Neural progenitor cell (in vitro differentiated cells): ENCODE measurements around the gene RERE. TPM values are rescaled to one million over a fixed set of nuclear protein-coding genes. Genes with fewer than 3 reads are reported as not detected.
A peak's percentile ranks its signal among the peaks of the same experiment; 100 is the strongest.

Experiments
- DNase-seq: peaks from one replicate; pipeline ENCODE4 v3.0.0-alpha.2; 2016; ENCODE audit warnings: low spot score
- H2AFZ ChIP-seq: fragments of 200-600 bp; sonication (generic); replicated peaks from 2 replicates; pipeline ENCODE4 v1.6.1; 2016; ENCODE audit warnings: antibody characterized with exemption
- H3F3A ChIP-seq: fragments of 200-600 bp; sonication (generic); 2 replicates; pipeline ENCODE4 v1.6.1; 2016; ENCODE audit warnings: antibody characterized with exemption, low read depth
- H3K27ac ChIP-seq: fragments of 200-600 bp; sonication (generic); 2 replicates; pipeline ENCODE4 v1.5.1; 2016; ENCODE audit warnings: mild to moderate bottlenecking
- H3K27me3 ChIP-seq: fragments of 200-600 bp; sonication (generic); 2 replicates; pipeline ENCODE4 v1.6.1; 2016; ENCODE audit warnings: mild to moderate bottlenecking, moderate library complexity
- H3K36me3 ChIP-seq: fragments of 200-600 bp; sonication (generic); 2 replicates; pipeline ENCODE4 v1.5.1; 2016
- H3K4me1 ChIP-seq: fragments of 200-600 bp; sonication (generic); 2 replicates; pipeline ENCODE4 v1.6.1; 2016; ENCODE audit warnings: mixed run types
- H3K4me2 ChIP-seq: fragments of 200-600 bp; sonication (generic); 2 replicates; pipeline ENCODE4 v1.6.1; 2016
- H3K4me3 ChIP-seq: fragments of 200-600 bp; sonication (generic); 2 replicates; pipeline ENCODE4 v1.5.1; 2016
- H3K79me2 ChIP-seq: fragments of 200-600 bp; sonication (generic); 2 replicates; pipeline ENCODE4 v1.6.1; 2016; ENCODE audit warnings: low read depth
- H3K9ac ChIP-seq: fragments of 200-600 bp; sonication (generic); 2 replicates; pipeline ENCODE4 v1.6.1; 2016
- H3K9me3 ChIP-seq: fragments of 200-600 bp; sonication (generic); 2 replicates; pipeline ENCODE4 v1.5.1; 2016; ENCODE audit warnings: low read depth
- H4K20me1 ChIP-seq: fragments of 200-600 bp; sonication (generic); 2 replicates; pipeline ENCODE4 v1.6.1; 2016; ENCODE audit warnings: low read depth
- H3K27ac Mint-ChIP-seq: 3 replicates; pipeline ENCODE4 v1.8.0; 2021; ENCODE audit warnings: mixed read lengths
- H3K27me3 Mint-ChIP-seq: 2 replicates; pipeline ENCODE4 v1.8.0; 2022; ENCODE audit warnings: low read depth, mild to moderate bottlenecking, inconsistent platforms, moderate library complexity, mixed read lengths; ENCODE audit not compliant: insufficient read depth
- H3K36me3 Mint-ChIP-seq: 3 replicates; pipeline ENCODE4 v1.8.0; 2021; ENCODE audit warnings: mixed read lengths
- H3K4me1 Mint-ChIP-seq: 3 replicates; pipeline ENCODE4 v1.8.0; 2021; ENCODE audit warnings: mixed read lengths
- H3K4me3 Mint-ChIP-seq: 3 replicates; pipeline ENCODE4 v1.8.0; 2021; ENCODE audit warnings: mild to moderate bottlenecking, moderate library complexity, mixed read lengths
- H3K9me3 Mint-ChIP-seq: 3 replicates; pipeline ENCODE4 v1.8.0; 2020; ENCODE audit warnings: mixed read lengths
- EZH2 ChIP-seq: fragments of 200-600 bp; sonication (generic); IDR thresholded peaks from 2 replicates; pipeline ENCODE4 v1.6.1; 2017; ENCODE audit warnings: antibody characterized with exemption, mild to moderate bottlenecking, moderate library complexity
- EZH2phosphoT487 ChIP-seq: fragments of 200-600 bp; sonication (generic); IDR thresholded peaks from 2 replicates; pipeline ENCODE4 v1.6.1; 2017; ENCODE audit warnings: antibody characterized with exemption
- total RNA-seq: library from RNA; depleted of rRNA; stranded (reverse); fragments of >200 nt; gene quantifications from 2 replicates; pipeline ENCODE4 v1.2.3, GENCODE V29; 2015; ENCODE audit warnings: low replicate concordance
- TF ChIP-seq, protein P1 (sequence below): fragments of 200-600 bp; sonication (generic); IDR thresholded peaks from 2 replicates; pipeline ENCODE4 v1.5.1; 2017; ENCODE audit warnings: antibody characterized with exemption, mild to moderate bottlenecking

Gene RERE
- total RNA-seq, 1 donor from 2014 or later, result 29.8 TPM

DNA sequence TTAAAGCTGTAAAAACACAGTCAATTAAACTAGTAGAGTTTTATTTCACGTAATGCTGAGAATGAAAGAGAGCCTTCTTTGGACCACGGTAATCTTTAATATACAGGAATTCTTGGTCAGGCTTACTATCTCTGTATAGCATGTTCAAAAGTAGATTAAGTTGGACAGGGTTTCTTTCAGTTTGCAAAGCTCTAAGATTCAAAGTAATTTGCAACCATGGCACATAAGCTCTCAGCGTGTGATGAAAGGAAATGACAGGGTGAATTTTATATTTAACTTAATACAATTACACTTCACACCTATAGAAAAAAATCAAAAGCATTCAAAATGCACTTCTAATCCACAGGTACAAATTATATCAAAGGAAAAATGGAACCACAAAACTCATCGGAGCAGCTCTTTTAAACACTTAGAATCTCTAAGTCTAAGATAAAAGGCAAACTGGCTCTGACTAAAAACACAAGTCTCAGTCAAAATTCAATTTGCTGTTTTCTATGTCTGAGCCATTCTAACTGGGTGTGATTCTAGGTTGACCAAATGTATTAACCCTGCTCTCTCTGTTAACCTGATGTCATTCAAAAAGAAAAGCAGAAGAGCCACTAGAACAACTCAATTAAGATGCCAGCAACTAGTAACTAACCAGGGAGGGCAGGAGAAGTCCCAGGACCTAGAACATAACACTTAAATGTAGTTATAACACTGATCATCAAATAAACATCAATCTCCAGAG is 147.7 kb downstream of the RERE start:
- Histone ChIP-seq H3K4me2 (peak overlapping the region; percentile 59), H3K79me2 (peaks cover 100% of the 10 kb centered on the region), H3F3A (peaks cover 20% of the 10 kb centered on the region), H4K20me1 (peaks cover 98% of the 10 kb centered on the region), H3K27ac (no peak overlapping the region), H3K27me3 (no peaks in the 10 kb centered on the region), H3K4me3 (no peak overlapping the region), H3K9ac (no peak overlapping the region), H3K9me3 (no peaks in the 10 kb centered on the region), H3K36me3 (no peaks in the 10 kb centered on the region), H2AFZ (no peak overlapping the region), H3K4me1 (peaks cover 46% of the 10 kb centered on the region)
- H3K36me3 Mint-ChIP-seq, result no peaks in the 10 kb centered on the region
- no peak for DNase-seq
- H3K9me3 Mint-ChIP-seq, result no peaks in the 10 kb centered on the region
- TF ChIP-seq, protein P1, sequence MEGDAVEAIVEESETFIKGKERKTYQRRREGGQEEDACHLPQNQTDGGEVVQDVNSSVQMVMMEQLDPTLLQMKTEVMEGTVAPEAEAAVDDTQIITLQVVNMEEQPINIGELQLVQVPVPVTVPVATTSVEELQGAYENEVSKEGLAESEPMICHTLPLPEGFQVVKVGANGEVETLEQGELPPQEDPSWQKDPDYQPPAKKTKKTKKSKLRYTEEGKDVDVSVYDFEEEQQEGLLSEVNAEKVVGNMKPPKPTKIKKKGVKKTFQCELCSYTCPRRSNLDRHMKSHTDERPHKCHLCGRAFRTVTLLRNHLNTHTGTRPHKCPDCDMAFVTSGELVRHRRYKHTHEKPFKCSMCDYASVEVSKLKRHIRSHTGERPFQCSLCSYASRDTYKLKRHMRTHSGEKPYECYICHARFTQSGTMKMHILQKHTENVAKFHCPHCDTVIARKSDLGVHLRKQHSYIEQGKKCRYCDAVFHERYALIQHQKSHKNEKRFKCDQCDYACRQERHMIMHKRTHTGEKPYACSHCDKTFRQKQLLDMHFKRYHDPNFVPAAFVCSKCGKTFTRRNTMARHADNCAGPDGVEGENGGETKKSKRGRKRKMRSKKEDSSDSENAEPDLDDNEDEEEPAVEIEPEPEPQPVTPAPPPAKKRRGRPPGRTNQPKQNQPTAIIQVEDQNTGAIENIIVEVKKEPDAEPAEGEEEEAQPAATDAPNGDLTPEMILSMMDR, result no peak
- TF ChIP-seq EZH2phosphoT487, result no peak
- no peak for TF ChIP-seq EZH2
- H3K4me3 Mint-ChIP-seq, result no peak overlapping the region
- H3K4me1 Mint-ChIP-seq, result peaks cover 70% of the 10 kb centered on the region
- H3K27me3 Mint-ChIP-seq, result peaks cover 2% of the 10 kb centered on the region
- H3K27ac Mint-ChIP-seq, result peak overlapping the region; percentile 44

DNA sequence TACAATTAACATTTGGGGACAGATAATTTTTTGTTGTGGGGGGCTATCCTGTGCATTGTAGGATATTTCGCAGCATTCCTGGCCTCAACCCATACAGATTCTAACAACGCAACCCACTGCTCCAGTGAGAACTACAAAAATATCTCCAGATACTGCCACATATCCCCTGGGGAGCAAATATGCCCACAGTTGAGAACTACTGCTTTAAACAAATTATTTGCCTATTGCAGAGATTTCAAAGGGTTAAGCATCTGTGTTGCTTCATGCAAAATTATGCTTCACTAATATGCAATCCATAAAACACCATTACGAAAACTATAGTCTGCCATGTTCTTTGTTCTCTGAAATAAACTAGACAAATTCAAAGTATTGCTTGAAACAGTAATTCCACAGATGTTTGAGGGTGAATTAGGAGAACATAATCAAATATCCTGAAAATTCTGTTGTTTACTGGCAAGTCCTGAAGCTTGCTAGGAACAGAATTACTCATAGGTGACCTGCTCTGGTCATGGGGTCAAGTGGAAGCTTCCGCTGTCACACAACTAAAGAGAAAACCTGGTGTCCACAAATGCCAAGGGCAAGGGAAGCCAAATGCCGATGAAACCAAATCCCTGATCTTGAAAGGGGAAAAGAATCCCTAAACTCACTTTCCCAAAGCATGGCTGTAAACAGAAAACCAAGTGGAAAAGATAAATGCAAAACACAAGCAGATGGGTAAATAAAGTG is 149.4 kb downstream of the RERE start:
- no peak overlapping the region for H2AFZ ChIP-seq
- Mint-ChIP-seq H3K4me3 (no peak overlapping the region), H3K4me1 (peaks cover 60% of the 10 kb centered on the region), H3K27ac (peak overlapping the region; percentile 71), H3K36me3 (no peaks in the 10 kb centered on the region), H3K27me3 (peaks cover 2% of the 10 kb centered on the region), H3K9me3 (no peaks in the 10 kb centered on the region)
- H3K79me2 ChIP-seq, result peaks cover 100% of the 10 kb centered on the region
- no peak for DNase-seq
- no peak overlapping the region for H3K4me2 ChIP-seq
- H3K9me3 ChIP-seq, result no peaks in the 10 kb centered on the region
- peaks cover 20% of the 10 kb centered on the region for H3F3A ChIP-seq
- no peak overlapping the region for H3K9ac ChIP-seq
- no peaks in the 10 kb centered on the region for H3K36me3 ChIP-seq
- peaks cover 98% of the 10 kb centered on the region for H4K20me1 ChIP-seq
- no peak overlapping the region for H3K27ac ChIP-seq
- peaks cover 44% of the 10 kb centered on the region for H3K4me1 ChIP-seq
- TF ChIP-seq, protein P1, result no peak
- TF ChIP-seq EZH2 (no peak), EZH2phosphoT487 (no peak)
- no peak overlapping the region for H3K4me3 ChIP-seq
- no peaks in the 10 kb centered on the region for H3K27me3 ChIP-seq

DNA sequence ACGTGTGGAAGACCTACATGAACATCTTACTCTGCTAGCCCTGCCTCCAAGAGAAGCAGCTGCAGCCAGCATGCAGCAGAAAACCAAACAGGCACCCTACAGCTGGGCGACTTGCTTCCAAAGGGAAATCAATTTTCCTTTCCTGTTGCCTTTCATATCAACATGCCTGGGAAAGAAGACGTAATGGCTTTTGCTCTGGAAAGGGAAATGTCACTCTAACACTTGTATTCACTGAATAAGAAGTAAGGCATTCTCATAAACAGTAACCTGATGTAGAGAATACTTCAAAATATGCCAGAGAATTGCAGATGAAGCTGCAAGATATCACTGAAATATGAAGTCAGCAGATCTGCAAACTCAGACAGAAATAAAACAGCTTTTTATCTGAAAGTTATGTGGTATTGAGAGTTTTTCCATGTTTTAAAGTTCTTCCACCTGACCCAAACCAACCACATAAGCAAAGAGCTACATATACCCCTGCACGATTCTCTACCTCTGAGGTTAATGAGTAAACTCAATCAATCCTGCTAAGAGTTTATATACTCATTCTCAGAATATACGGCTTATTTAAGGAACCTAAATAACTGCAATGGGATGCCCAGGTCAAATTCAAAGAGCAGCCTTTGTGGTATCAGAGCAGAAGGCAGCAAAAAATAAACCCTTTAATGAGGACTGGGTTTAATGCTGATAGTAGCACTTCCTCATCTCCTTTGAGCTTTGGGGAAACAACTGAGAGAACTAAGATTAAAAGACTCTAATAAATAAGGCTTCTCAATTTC is 150.9 kb downstream of the RERE start:
- H3K36me3 ChIP-seq, result no peaks in the 10 kb centered on the region
- H3K27ac ChIP-seq, result no peak overlapping the region
- peaks cover 98% of the 10 kb centered on the region for H4K20me1 ChIP-seq
- no peak overlapping the region for H2AFZ ChIP-seq
- no peak overlapping the region for H3K27ac Mint-ChIP-seq
- peaks cover 17% of the 10 kb centered on the region for H3F3A ChIP-seq
- no peak for DNase-seq
- H3K4me1 ChIP-seq, result peaks cover 52% of the 10 kb centered on the region
- no peaks in the 10 kb centered on the region for H3K27me3 Mint-ChIP-seq
- no peaks in the 10 kb centered on the region for H3K27me3 ChIP-seq
- H3K79me2 ChIP-seq, result peaks cover 100% of the 10 kb centered on the region
- H3K36me3 Mint-ChIP-seq, result no peaks in the 10 kb centered on the region
- H3K4me1 Mint-ChIP-seq, result peaks cover 54% of the 10 kb centered on the region
- no peak overlapping the region for H3K4me3 ChIP-seq
- H3K9me3 Mint-ChIP-seq, result no peaks in the 10 kb centered on the region
- H3K4me2 ChIP-seq, result no peak overlapping the region
- H3K9me3 ChIP-seq, result no peaks in the 10 kb centered on the region
- H3K4me3 Mint-ChIP-seq, result no peak overlapping the region
- TF ChIP-seq, protein P1, result no peak
- TF ChIP-seq EZH2 (no peak), EZH2phosphoT487 (no peak)
- H3K9ac ChIP-seq, result no peak overlapping the region
